ENCODE results near the gene TTC7B. TPM values are rescaled to one million over a fixed set of nuclear protein-coding genes. Genes with fewer than 3 reads are reported as not detected.

Gene TTC7B
- total and polyA plus RNA-seq, 2 donors (not counting 3 experiments of a cell fraction or from before 2014, with no cell fraction given): 46.8 to 76.5 TPM

- dilution Hi-C loops (cut with MboI; ENCODE audit: extremely low pct_ligation_motif_present, low sequenced_read_pairs): no loop called here
- Histone ChIP-seq H3K9me3 (replicated peaks; ENCODE audit: control insufficient read depth, insufficient read depth, low read length) (no peaks in the 10 kb centered on the region), H3K4me2 (ENCODE audit: insufficient read depth, low read length) (no peak overlapping the region), H3K27me3 (ENCODE audit: control insufficient read depth in 2 of 2, insufficient read depth in 2 of 2, low read length in 2 of 2) (no peaks in the 10 kb centered on the region), H3K36me3 (ENCODE audit: control insufficient read depth in 2 of 2, extremely low read depth in 1 of 2, insufficient read depth in 2 of 2, low read length in 2 of 2) (no peaks in the 10 kb centered on the region), H3K9me1 (replicated peaks; ENCODE audit: control insufficient read depth, extremely low read depth, insufficient read depth, low read length) (no peaks in the 10 kb centered on the region), H3K4me1 (ENCODE audit: control insufficient read depth, extremely low read depth, insufficient read depth, low read length) (peaks cover 3% of the 10 kb centered on the region), H3K27ac (ENCODE audit: insufficient read depth, low read depth, low read length) (no peak overlapping the region), H4K20me1 (replicated peaks; ENCODE audit: control insufficient read depth, extremely low read depth, insufficient read depth, low read length) (no peaks in the 10 kb centered on the region), H2AFZ (ENCODE audit: low read depth, low read length) (no peak overlapping the region), H3K79me2 (ENCODE audit: control insufficient read depth, insufficient read depth, low read length) (no peaks in the 10 kb centered on the region), H3K9ac (replicated peaks; ENCODE audit: extremely low read depth, insufficient read depth, low read length) (no peak overlapping the region), H3K4me3 (replicated peaks in 1 of 3; ENCODE audit: insufficient read depth in 1 of 3, low read depth in 1 of 3, low read length in 3 of 3) (no peak overlapping the region)
- TF ChIP-seq MAX (IDR thresholded peaks at IDR 0.05; ENCODE audit: insufficient read depth, insufficient read length): no peak
- no peak for TF ChIP-seq GATA2 (IDR thresholded peaks at IDR 0.05; ENCODE audit: insufficient read depth, insufficient read length, low read depth, low read length)
- no peak for TF ChIP-seq MYC (IDR thresholded peaks at IDR 0.05; ENCODE audit: low read depth, low read length)
- TF ChIP-seq JUN (IDR thresholded peaks at IDR 0.05; ENCODE audit: borderline replicate concordance, insufficient read depth, insufficient read length, low read depth): no peak
- TF ChIP-seq EZH2 (IDR thresholded peaks at IDR 0.05; ENCODE audit: borderline replicate concordance, low read depth, low read length, severe bottlenecking): no peak
- no peak for TF ChIP-seq POLR2A (IDR thresholded peaks at IDR 0.05; ENCODE audit: low read depth, low read length)
- TF ChIP-seq FOS (IDR thresholded peaks at IDR 0.05; ENCODE audit: borderline replicate concordance, insufficient read depth, low read length): no peak
- TF ChIP-seq POLR2AphosphoS5 (IDR thresholded peaks at IDR 0.05; ENCODE audit: insufficient read depth, low read depth, low read length): no peak
- TF ChIP-seq, protein P1, sequence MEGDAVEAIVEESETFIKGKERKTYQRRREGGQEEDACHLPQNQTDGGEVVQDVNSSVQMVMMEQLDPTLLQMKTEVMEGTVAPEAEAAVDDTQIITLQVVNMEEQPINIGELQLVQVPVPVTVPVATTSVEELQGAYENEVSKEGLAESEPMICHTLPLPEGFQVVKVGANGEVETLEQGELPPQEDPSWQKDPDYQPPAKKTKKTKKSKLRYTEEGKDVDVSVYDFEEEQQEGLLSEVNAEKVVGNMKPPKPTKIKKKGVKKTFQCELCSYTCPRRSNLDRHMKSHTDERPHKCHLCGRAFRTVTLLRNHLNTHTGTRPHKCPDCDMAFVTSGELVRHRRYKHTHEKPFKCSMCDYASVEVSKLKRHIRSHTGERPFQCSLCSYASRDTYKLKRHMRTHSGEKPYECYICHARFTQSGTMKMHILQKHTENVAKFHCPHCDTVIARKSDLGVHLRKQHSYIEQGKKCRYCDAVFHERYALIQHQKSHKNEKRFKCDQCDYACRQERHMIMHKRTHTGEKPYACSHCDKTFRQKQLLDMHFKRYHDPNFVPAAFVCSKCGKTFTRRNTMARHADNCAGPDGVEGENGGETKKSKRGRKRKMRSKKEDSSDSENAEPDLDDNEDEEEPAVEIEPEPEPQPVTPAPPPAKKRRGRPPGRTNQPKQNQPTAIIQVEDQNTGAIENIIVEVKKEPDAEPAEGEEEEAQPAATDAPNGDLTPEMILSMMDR (IDR thresholded peaks at IDR 0.05; ENCODE audit: extremely low read depth in 1 of 2, insufficient read depth in 1 of 2, low read depth in 1 of 2, low read length in 2 of 2): no peak
- intact Hi-C loops (cut with micrococcal nuclease): no loop called here
- no peak for DNase-seq (ENCODE audit: low read depth, low spot score)
- BruUV-seq (replicated peaks): no TSS peak
- CTCF ChIA-PET: interaction anchor here (0.7 to 1.3 kb wide), 4 partner anchors 11 to 157 kb away, joined by 3 to 5 read pairs (median 4); no protein-coding TSS in a partner anchor
- POLR2A ChIA-PET: no interaction called here
- no peak for FAIRE-seq
These were observed 214.7 kb downstream of the TTC7B start for GRCh38 chr14:90601563-90601962.

Data from endothelial cell of umbilical vein (primary cell).